Stimulated activated CD8-positive, alpha-beta memory T cell treated with anti-CD3 and anti-CD28 coated beads, Interleukin-4, amount 100 ng/mL, for 24 hours (primary cell): Measurements from ENCODE around the gene IFNA6.

ENCODE experiments used
- DNase-seq: peaks from one replicate; pipeline ENCODE4 v3.0.0-alpha.2; 2020; ENCODE audit warnings: low read depth

The IFNA6 gene

GRCh38 chr9:21331676-21332402 lies 18.8 kb downstream of the IFNA6 start:
- no peak for DNase-seq

- no peak for DNase-seq
Measured at GRCh38 chr9:21326526-21327139, 24.1 kb downstream of the IFNA6 start.

DNA sequence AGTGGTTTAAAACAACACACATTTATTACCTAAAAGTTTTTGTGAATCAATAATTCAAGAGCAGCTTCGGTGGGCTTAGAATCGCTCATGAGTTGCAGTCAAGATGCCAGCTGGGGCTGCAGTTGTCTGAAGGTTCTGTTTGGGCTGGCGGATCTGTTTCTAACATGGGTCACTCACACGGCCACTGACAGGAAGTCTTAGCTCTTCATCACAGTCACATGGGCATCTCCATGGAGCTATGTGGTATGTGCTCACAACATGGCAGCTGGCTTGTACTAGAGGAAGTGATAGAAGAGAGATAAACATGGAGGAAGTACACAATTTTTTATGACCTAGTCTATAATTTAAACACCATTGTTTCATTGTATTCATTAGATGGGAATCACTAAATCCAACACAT lies 26.6 kb downstream of the IFNA6 start:
- no peak for DNase-seq

GRCh38 chr9:21322911-21323461 lies 27.7 kb downstream of the IFNA6 start:
- DNase-seq = no peak

- no peak for DNase-seq
Measured at GRCh38 chr9:21320465-21320864, 30.2 kb downstream of the IFNA6 start.

- DNase-seq = no peak
Measured at GRCh38 chr9:21317956-21318923, 32.4 kb downstream of the IFNA6 start.

DNA sequence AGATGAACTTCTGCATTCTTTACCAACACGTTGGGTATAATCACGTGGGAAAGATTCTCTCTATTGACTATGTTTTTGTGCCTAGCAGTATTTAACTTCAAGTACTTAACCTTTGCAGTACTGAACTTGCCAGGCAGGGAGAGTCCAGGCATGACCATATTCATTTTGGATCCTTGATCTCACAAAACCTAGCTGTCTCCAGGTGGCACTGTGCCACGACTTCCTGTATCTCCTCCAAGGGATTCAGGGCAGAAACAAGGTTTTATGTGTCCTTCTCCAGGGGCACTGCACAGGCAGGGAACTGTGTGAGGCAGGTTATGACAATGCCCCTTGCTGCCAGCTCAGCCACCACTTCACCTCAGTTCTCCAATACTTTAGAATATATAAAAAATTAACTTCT lies 33.8 kb downstream of the IFNA6 start:
- DNase-seq = no peak

- no peak for DNase-seq
Measured at GRCh38 chr9:21316032-21316842, 34.5 kb downstream of the IFNA6 start.

DNA sequence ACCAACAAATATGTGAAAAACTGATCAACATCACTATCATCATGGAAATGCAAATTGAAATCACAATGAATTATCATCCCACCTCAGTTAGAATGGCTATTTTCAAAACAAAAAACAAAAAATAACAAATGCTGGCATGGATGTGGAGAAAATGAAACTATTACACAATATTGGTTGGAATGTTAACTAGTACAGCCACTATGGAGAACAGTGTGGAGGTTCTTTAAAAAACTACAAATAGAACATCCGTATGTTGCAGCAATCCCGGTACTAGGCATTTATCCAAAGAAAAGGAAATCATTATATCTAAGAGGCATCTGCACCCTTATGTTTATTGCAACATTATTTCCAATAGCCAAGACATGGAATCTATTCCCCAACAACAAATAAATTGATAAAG lies 36.5 kb downstream of the IFNA6 start:
- no peak for DNase-seq

DNA sequence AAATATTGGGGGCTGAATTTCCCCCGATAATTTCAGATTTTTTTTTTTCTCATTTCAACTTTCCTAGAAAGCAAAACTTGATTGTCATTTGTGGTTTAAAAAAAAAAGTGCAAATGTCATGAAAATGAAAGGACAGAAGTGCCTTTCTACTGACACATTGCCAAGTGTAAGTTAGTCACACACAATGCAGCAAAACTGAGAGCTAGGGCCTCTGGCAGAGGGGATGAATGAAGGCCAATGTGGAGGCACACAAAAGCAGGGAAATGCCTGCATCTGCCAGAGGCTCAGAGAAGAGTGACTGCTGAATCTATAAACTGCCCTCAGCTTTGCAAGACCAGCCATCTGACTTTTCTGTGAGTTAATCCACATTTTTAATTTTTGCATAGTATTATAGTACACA lies 38.8 kb downstream of the IFNA6 start:
- no peak for DNase-seq

GRCh38 chr9:21305213-21305612 lies 45.5 kb downstream of the IFNA6 start, which contains the start of gene IFNA5:
TSS of gene IFNA5 (minus strand) at chr9:21305313. CDS start at chr9:21305256, 57 bp downstream.
- DNase-seq = no peak
